ENCODE data around the gene ZCCHC9. TPM values are rescaled to one million over a fixed set of nuclear protein-coding genes. Genes with fewer than 3 reads are reported as not detected.

ZCCHC9 gene
- polyA plus RNA-seq, 3 donors from 2014 or later, result 6.9 to 8.7 (median 8.1) TPM

DNA sequence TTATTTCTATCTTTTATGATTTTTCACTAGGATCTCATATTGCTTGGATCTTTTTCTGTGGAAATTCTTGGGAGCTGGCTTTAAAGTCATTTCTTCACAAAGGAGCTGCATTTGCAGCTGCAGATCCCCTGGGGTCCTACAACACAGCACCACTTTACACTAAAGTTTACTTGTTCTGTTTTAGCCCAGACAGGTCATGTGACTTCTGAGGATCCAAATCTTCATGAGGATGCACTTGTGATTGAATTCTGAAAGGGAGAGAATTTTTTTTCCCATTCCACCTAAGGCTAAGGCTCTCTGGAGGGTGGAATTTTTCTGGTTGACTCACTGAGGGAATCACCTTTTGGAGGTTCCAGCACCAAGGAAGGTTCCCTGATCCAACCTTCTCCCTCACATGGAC, 49.1 kb downstream of the ZCCHC9 start:
- Mint-ChIP-seq H3K27ac (no peak overlapping the region), H3K4me1 (no peaks in the 10 kb centered on the region), H3K27me3 (ENCODE audit: low read depth in 3 of 3) (peaks cover 0 to 4% (median 2%) of the 10 kb centered on the region in 3 donors), H3K36me3 (no peaks in the 10 kb centered on the region), H3K9me3 (no peaks in the 10 kb centered on the region), H3K4me3 (no peak overlapping the region)
- no peak for DNase-seq

DNA sequence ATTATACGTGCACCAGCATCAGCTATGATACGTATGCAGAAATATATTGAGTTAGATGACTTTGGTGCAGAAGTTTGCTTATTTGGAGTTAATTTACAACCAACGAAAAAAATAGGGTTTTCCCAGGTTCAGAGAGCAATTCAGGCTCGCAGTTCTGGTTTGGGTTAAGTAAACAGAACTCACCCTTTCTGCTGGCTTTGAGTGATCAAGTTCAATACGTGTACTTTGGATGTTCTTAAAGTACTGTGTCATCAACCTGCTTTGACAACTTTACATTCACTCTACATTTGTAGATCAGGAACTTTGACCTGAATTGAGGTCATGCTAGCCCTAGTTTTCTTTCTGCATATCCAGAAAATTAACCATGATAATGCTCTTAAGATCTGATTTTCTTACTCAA, 51.8 kb downstream of the ZCCHC9 start:
- Mint-ChIP-seq H3K36me3 (no peaks in the 10 kb centered on the region), H3K9me3 (no peaks in the 10 kb centered on the region), H3K27ac (no peak overlapping the region), H3K27me3 (ENCODE audit: low read depth in 3 of 3) (peaks cover 0 to 2% (median 0%) of the 10 kb centered on the region in 3 donors), H3K4me1 (no peaks in the 10 kb centered on the region), H3K4me3 (no peak overlapping the region)
- DNase-seq, result no peak

DNA sequence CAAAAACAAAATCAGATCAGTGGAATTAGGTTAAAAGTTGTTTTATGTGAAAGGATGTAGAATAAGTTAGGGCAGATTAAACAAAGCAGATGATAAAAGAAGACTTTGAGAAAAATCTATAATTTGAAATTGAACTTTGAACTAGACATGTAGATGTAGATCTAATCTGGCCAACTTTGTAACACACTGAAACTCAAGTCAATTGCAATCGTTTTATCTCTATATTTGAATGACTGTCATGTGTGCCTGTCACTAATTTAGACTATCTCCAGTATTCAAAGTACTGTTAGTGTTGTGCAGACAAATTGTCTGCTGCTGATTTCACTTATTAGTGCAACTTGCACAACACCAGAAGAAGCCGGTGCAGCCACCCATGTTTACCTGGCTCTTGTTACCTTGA, 52.7 kb downstream of the ZCCHC9 start:
- Mint-ChIP-seq H3K4me1 (no peaks in the 10 kb centered on the region), H3K27me3 (ENCODE audit: low read depth in 3 of 3) (peaks cover 0 to 3% (median 0%) of the 10 kb centered on the region in 3 donors), H3K36me3 (no peaks in the 10 kb centered on the region), H3K9me3 (no peaks in the 10 kb centered on the region), H3K4me3 (no peak overlapping the region), H3K27ac (no peak overlapping the region)
- no peak for DNase-seq

DNA sequence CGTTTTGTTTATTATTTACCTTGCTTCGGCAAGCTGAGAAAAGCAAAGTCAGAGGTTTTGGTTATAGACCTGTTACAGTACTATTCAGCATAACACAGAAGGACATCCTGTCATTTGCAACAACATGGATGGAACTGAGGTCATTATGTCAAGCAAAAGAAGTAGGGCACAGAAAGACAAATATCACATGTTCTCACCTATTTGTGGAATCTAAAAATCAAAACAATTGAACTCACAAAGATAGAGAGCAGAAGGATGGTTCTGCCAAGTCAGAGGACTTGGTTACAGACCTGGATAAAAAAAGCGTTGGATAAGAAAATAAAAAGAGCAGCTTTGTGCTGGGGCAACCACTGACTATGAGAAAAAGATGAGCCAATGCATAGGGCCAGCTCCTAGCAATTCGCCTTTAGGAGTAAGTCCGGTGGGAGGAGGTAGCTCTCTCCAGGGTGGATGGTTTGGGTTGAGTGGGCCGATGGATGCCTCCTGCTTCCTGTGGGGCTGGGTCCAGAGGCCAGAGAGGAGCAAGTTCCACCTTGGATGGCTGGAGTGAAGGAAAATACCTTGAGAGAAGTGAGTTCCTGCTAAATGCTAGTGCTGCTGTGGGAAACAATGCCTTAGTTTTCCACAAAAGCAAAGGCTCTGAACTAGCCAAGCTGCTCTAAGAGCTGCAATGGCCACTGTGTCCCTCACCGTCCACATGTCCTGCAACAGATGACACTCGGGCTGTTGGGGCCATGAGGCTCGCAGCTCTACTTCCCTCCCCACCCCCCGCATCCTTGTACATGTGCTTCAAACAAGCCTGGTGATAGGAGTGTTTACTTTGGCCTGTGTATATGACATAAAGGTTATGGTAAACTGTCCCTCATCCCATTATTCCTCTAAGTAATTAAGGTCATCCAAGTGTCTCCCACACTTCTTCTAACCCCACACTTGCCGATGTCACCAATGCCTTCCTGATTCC, 54.2 kb downstream of the ZCCHC9 start:
- H3K4me1 Mint-ChIP-seq, result no peaks in the 10 kb centered on the region
- no peak overlapping the region for H3K27ac Mint-ChIP-seq
- no peaks in the 10 kb centered on the region for H3K36me3 Mint-ChIP-seq
- no peak for DNase-seq
- H3K9me3 Mint-ChIP-seq, result no peaks in the 10 kb centered on the region
- H3K27me3 Mint-ChIP-seq (ENCODE audit: low read depth in 3 of 3), result peaks cover 0 to 2% (median 2%) of the 10 kb centered on the region in 3 donors
- no peak overlapping the region for H3K4me3 Mint-ChIP-seq

DNA sequence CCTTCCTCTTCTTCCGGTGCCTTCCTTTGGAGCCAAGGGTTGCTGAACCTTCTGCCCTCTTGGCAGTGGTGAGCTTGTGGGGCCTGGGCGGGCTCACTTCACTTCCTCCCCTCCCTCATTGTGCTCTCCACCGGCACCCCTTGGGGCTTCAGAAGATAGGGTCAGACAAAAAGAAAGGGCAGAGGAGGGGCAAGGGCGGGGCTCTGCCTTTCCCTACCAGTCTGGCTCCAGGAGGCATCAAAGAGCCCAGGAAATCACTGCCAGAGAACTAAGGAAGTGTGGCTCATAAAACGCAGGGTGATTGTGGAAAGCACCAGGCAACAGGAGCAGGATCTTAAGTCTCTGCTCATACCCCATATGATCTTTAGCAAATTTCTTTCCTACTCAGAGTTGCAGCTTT, 57.7 kb downstream of the ZCCHC9 start:
- Mint-ChIP-seq H3K27me3 (ENCODE audit: low read depth in 3 of 3) (peaks cover 2 to 3% (median 2%) of the 10 kb centered on the region in 3 donors), H3K27ac (no peak overlapping the region), H3K36me3 (no peaks in the 10 kb centered on the region), H3K4me1 (no peaks in the 10 kb centered on the region), H3K9me3 (no peaks in the 10 kb centered on the region), H3K4me3 (no peak overlapping the region)
- no peak for DNase-seq

DNA sequence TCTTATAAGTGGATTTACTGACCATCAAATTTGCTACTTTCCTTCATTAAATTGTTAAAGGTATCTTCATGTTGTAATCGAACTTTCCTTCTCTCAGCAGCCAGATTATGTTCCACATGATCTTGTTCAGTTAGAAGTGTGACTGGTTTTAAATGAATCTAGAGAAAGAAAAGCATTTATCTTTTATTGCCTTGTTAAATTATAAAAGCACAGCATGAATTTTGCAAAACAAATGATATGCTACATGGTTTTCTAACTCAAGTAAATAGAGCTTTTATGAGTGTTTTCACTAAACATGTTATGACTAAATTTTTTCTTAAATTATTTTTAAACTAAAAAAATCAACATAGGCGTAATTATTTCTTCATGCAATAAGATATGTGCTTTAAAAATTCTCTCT, 58.5 kb downstream of the ZCCHC9 start:
- Mint-ChIP-seq H3K36me3 (no peaks in the 10 kb centered on the region), H3K4me1 (no peaks in the 10 kb centered on the region), H3K4me3 (no peak overlapping the region), H3K9me3 (no peaks in the 10 kb centered on the region), H3K27ac (no peak overlapping the region), H3K27me3 (ENCODE audit: low read depth in 3 of 3) (peaks cover 2 to 3% (median 2%) of the 10 kb centered on the region in 3 donors)
- no peak for DNase-seq

DNA sequence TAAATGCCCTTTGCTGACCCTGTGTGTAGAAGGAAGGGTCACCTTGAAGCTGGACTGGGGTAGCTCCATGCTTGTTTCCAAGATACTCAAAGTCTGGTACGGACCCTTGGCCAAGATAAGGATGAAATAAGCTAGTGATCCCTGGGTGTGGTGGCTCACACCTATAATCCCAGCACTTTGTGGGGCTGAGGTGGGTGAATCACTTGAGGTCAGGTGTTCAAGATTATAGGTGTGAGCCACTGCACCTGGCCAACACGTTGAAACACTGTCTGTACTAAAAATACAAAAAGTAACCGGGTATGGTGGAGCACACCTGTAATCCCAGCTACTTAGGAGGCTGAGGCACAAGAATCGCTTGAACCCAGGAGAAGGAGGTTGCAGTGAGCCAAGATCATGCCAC, 59.3 kb downstream of the ZCCHC9 start:
- Mint-ChIP-seq H3K27ac (no peak overlapping the region), H3K36me3 (no peaks in the 10 kb centered on the region), H3K4me3 (no peak overlapping the region), H3K4me1 (no peaks in the 10 kb centered on the region), H3K27me3 (ENCODE audit: low read depth in 3 of 3) (peaks cover 2 to 7% (median 3%) of the 10 kb centered on the region in 3 donors), H3K9me3 (no peaks in the 10 kb centered on the region)
- no peak for DNase-seq

DNA sequence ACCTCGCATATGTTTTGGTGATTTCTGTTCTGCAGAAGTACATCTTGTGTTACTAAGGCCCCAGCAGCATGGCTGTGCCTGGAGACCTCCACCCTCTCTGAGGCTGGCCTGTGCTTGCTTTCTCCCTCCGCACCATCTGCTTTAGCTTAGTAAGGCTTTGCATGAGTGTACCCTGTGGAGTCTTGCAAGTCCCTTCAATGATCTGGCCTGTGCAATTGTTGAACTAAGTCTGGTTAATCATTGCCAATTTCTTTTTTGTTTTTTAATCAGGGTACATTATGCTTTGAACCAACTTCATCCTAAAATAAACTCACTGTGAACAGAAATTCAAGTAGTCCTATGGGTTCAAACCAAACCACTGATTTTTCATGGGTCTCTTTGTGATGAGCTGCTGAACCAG, 60.2 kb downstream of the ZCCHC9 start:
- Mint-ChIP-seq H3K36me3 (no peaks in the 10 kb centered on the region), H3K4me1 (no peaks in the 10 kb centered on the region), H3K9me3 (no peaks in the 10 kb centered on the region), H3K27ac (no peak overlapping the region), H3K4me3 (no peak overlapping the region), H3K27me3 (ENCODE audit: low read depth in 3 of 3) (peaks cover 2 to 7% (median 4%) of the 10 kb centered on the region in 3 donors)
- DNase-seq, result no peak

Other genes with a start within 250 kb of the ZCCHC9 start
- under 1 TPM in 2 of 3 donors, not detected in 1; 0.36 to 0.99 TPM for gene CKMT2, start 68.3 kb upstream of the ZCCHC9 start, polyA plus RNA-seq
- gene ACOT12, start 92.5 kb downstream of the ZCCHC9 start, polyA plus RNA-seq, result not detected

Data from immature natural killer cell (primary cell).